SK-N-SH (cell line): ENCODE results near the gene UBA3. TPM values are rescaled to one million over a fixed set of nuclear protein-coding genes. Genes with fewer than 3 reads are reported as not detected.

Experiments used
- CTCF ChIA-PET: fragments of 300-600, 350-600 bp; formaldehyde crosslinking; extraction: SDS; loops from one replicate; lab custom pipeline; 2021; lab: Yijun Ruan, JAX
- POLR2A ChIA-PET: fragments of 350-600 bp; sonication (Branson Sonifier 250); formaldehyde crosslinking; extraction: SDS; loops from one replicate; lab custom pipeline; 2020; ENCODE audit warnings: antibody characterized with exemption, inconsistent platforms; lab: Yijun Ruan, JAX
- DNase-seq: peaks from one replicate; pipeline ENCODE4 v3.0.0; 2012
- H2AFZ ChIP-seq: fragments of 200-600 bp; sonication (generic); 2 replicates; pipeline ENCODE4 v1.8.1; 2016; ENCODE audit warnings: antibody characterized with exemption, mild to moderate bottlenecking, low read depth
- H3F3A ChIP-seq: fragments of 200-600 bp; sonication (generic); replicated peaks from 2 replicates; pipeline ENCODE3; 2016; ENCODE audit warnings: antibody characterized with exemption, mild to moderate bottlenecking; ENCODE audit not compliant: insufficient read depth
- H3K27ac ChIP-seq, 2 experiments: fragments of 200-500 bp in 1 of 2; fragments of 200-600 bp in 1 of 2; sonication (Bioruptor generic) in 1 of 2; sonication (generic), shearing (Covaris generic) in 1 of 2; 2 replicates each; pipeline versions ENCODE4 v1.5.1 to v1.6.1; 2014 to 2016; ENCODE audit warnings: low read depth in 2 of 2, inconsistent platforms in 1 of 2, low read length in 1 of 2, mild to moderate bottlenecking in 1 of 2, mixed read lengths in 1 of 2
- H3K27me3 ChIP-seq: fragments of 200-600 bp; sonication (generic), shearing (Covaris generic); 2 replicates; pipeline ENCODE4 v1.6.1; 2016; ENCODE audit warnings: mixed run types; ENCODE audit not compliant: insufficient read depth
- H3K36me3 ChIP-seq, 2 experiments: fragments of 200-500 bp in 1 of 2; fragments of 200-600 bp in 1 of 2; sonication (Bioruptor generic) in 1 of 2; sonication (generic) in 1 of 2; replicated peaks in 1 of 2; 2 replicates each; pipeline versions ENCODE3 to v1.5.1; 2014 to 2016; ENCODE audit warnings: low read length in 1 of 2, mild to moderate bottlenecking in 1 of 2; ENCODE audit not compliant: insufficient read depth in 2 of 2, control insufficient read depth in 1 of 2
- H3K4me1 ChIP-seq, 2 experiments: fragments of 200-500 bp in 1 of 2; fragments of 200-600 bp in 1 of 2; sonication (Bioruptor generic) in 1 of 2; sonication (generic), shearing (Covaris generic) in 1 of 2; 2 replicates each; pipeline versions ENCODE4 v1.5.1 to v1.6.1; 2014 to 2016; ENCODE audit warnings: low read depth in 1 of 2, low read length in 1 of 2, mixed run types in 1 of 2; ENCODE audit not compliant: insufficient read depth in 2 of 2, control insufficient read depth in 1 of 2
- H3K4me2 ChIP-seq: fragments of 200-600 bp; sonication (generic), shearing (Covaris generic); 2 replicates; pipeline ENCODE4 v1.6.1; 2017; ENCODE audit warnings: mixed run types
- H3K4me3 ChIP-seq, 2 experiments: fragments of 200-500 bp in 1 of 2; fragments of 200-600 bp in 1 of 2; sonication (Bioruptor generic) in 1 of 2; sonication (generic), shearing (Covaris generic) in 1 of 2; 2 replicates each; pipeline versions ENCODE4 v1.5.1 to v1.8.1; 2014 to 2016; ENCODE audit warnings: low read depth in 2 of 2, inconsistent platforms in 1 of 2, low read length in 1 of 2, mild to moderate bottlenecking in 1 of 2, mixed read lengths in 1 of 2, moderate library complexity in 1 of 2
- H3K79me2 ChIP-seq: fragments of 200-600 bp; sonication (generic); 2 replicates; pipeline ENCODE4 v1.8.1; 2017; ENCODE audit warnings: mild to moderate bottlenecking; ENCODE audit not compliant: insufficient read depth
- H3K9ac ChIP-seq: fragments of 200-600 bp; sonication (generic); 2 replicates; pipeline ENCODE4 v1.6.1; 2017; ENCODE audit warnings: mixed run types
- H3K9me2 ChIP-seq: fragments of 200-600 bp; sonication (generic); 2 replicates; pipeline ENCODE4 v1.6.1; 2017; ENCODE audit warnings: mixed run types
- H3K9me3 ChIP-seq: fragments of 200-600 bp; sonication (generic); 2 replicates; pipeline ENCODE4 v1.6.1; 2017; ENCODE audit warnings: mixed run types, mild to moderate bottlenecking, moderate library complexity
- H4K20me1 ChIP-seq: fragments of 200-600 bp; sonication (generic); 2 replicates; pipeline ENCODE4 v1.6.1; 2017; ENCODE audit warnings: mild to moderate bottlenecking, mixed run types; ENCODE audit not compliant: insufficient read depth
- CTCF ChIP-seq: fragments of 200-600 bp; sonication (generic); IDR thresholded peaks from 2 replicates; pipeline ENCODE4 v1.6.1; 2017; ENCODE audit warnings: antibody characterized with exemption, mild to moderate bottlenecking, moderate library complexity
- ELF1 ChIP-seq: IDR thresholded peaks from 2 replicates; pipeline ENCODE4 v1.4.0; 2012
- FOSL2 ChIP-seq: IDR thresholded peaks from 2 replicates; pipeline ENCODE4 v1.4.0; 2012; ENCODE audit warnings: low read depth, mild to moderate bottlenecking, moderate library complexity, borderline replicate concordance
- FOXM1 ChIP-seq: IDR thresholded peaks from 2 replicates; pipeline ENCODE4 v1.4.0; 2012; ENCODE audit warnings: low read depth, mild to moderate bottlenecking
- MAX ChIP-seq: IDR thresholded peaks from 2 replicates; pipeline ENCODE4 v1.4.0; 2012; ENCODE audit warnings: low read depth
- MEF2A ChIP-seq: IDR thresholded peaks from 2 replicates; pipeline ENCODE4 v1.4.0; 2012; ENCODE audit warnings: low read depth, borderline replicate concordance
- MXI1 ChIP-seq: IDR thresholded peaks from 2 replicates; pipeline ENCODE4 v1.6.1; 2012; ENCODE audit warnings: mild to moderate bottlenecking, low read depth, low read length, improper control_type of control experiment
- NFIC ChIP-seq: IDR thresholded peaks from 2 replicates; pipeline ENCODE4 v1.4.0; 2012; ENCODE audit warnings: borderline replicate concordance
- NRF1 ChIP-seq: IDR thresholded peaks from 2 replicates; pipeline ENCODE4 v1.6.1; 2012; ENCODE audit warnings: low read depth, mild to moderate bottlenecking, low read length
- PBX3 ChIP-seq: IDR thresholded peaks from 2 replicates; pipeline ENCODE4; 2012
- REST ChIP-seq: IDR thresholded peaks from 2 replicates; pipeline ENCODE4 v1.6.1; 2012; ENCODE audit warnings: mild to moderate bottlenecking, low read depth, low read length, moderate library complexity
- SIN3A ChIP-seq: IDR thresholded peaks from 2 replicates; pipeline ENCODE4 v1.6.1; 2012; ENCODE audit warnings: low read depth, mild to moderate bottlenecking, low read length, moderate library complexity, borderline replicate concordance
- SMC3 ChIP-seq: IDR thresholded peaks from 2 replicates; pipeline ENCODE4 v1.6.1; 2012; ENCODE audit warnings: low read depth, low read length, improper control_type of control experiment
- TAF1 ChIP-seq: IDR thresholded peaks from 2 replicates; pipeline ENCODE4 v1.6.1; 2012; ENCODE audit warnings: low read depth, mild to moderate bottlenecking, low read length, moderate library complexity, borderline replicate concordance
- TCF12 ChIP-seq: IDR thresholded peaks from 2 replicates; pipeline ENCODE4 v1.4.0; 2012
- WGBS: methylation state at CpG from one replicate; pipeline ENCODE4 v1.1.6; 2017; ENCODE audit warnings: low lambda C conversion rate; 5-methylcytosine and 5-hydroxymethylcytosine counted together
- polyA plus RNA-seq, 3 experiments: library from polyadenylated mRNA; depleted of rRNA; stranded (reverse); fragments of >200 nt; gene quantifications; 2 replicates each; pipeline ENCODE4 v1.2.3, GENCODE V29; 2012

UBA3 gene
- polyA plus RNA-seq, 1 of the 3 experiments (the other 2 are of a cell fraction): 43.0 TPM

- CTCF ChIA-PET: interaction anchor here (1.3 to 4.6 kb wide), 3 partner anchors 189 to 309 kb away, joined by 4 to 56 read pairs (median 9); no protein-coding TSS in a partner anchor
Measured at GRCh38 chr3:69116897-69117296, 36.7 kb upstream of the UBA3 start.

More at GRCh38 chr3:69116897-69117296, 36.7 kb upstream of the UBA3 start:
- no peaks in the 10 kb centered on the region for H4K20me1 ChIP-seq
- H3F3A ChIP-seq: no peaks in the 10 kb centered on the region
- DNase-seq: no peak
- H3K4me2 ChIP-seq: no peak overlapping the region
- H3K79me2 ChIP-seq: no peaks in the 10 kb centered on the region
- no peak overlapping the region for H3K4me3 ChIP-seq
- H3K27ac ChIP-seq: no peak overlapping the region
- TF ChIP-seq TAF1: no peak
- TF ChIP-seq NFIC: no peak
- TF ChIP-seq FOSL2: no peak
- no peak for TF ChIP-seq SMC3
- no peak for TF ChIP-seq REST
- no peak for TF ChIP-seq MXI1
- no peak for TF ChIP-seq SIN3A
- no peak for TF ChIP-seq FOXM1
- no peak for TF ChIP-seq NRF1
- no peak for TF ChIP-seq TCF12
- TF ChIP-seq CTCF: no peak
- no peak for TF ChIP-seq PBX3
- no peak for TF ChIP-seq ELF1
- no peak for TF ChIP-seq MEF2A
- TF ChIP-seq MAX: no peak
- TF ChIP-seq, all 33 proteins: peak for 0
- 89% methylated on average over 3 of the region's 3 CpGs for WGBS
- H3K4me1 ChIP-seq: no peaks in the 10 kb centered on the region; a peak in 1 of 4 replicates
- H3K9ac ChIP-seq: no peak overlapping the region
- no peaks in the 10 kb centered on the region for H3K9me2 ChIP-seq
- POLR2A ChIA-PET: no interaction called here
- no peaks in the 10 kb centered on the region for H3K27me3 ChIP-seq
- H3K36me3 ChIP-seq: no peaks in the 10 kb centered on the region
- no peak overlapping the region for H2AFZ ChIP-seq
- no peaks in the 10 kb centered on the region for H3K9me3 ChIP-seq
